ENCODE data around the gene COPA.

The COPA gene

GRCh38 chr1:160370561-160371345 is 27.7 kb upstream of the COPA start:
- no peaks in the 10 kb centered on the region for H4K20me1 ChIP-seq (ENCODE audit: insufficient read depth, low read length)
- H3F3A ChIP-seq (ENCODE audit: insufficient read depth, low read length) = no peaks in the 10 kb centered on the region
- H3K27me3 ChIP-seq (replicated peaks; ENCODE audit: insufficient read depth, low read length) = no peaks in the 10 kb centered on the region
- no peak overlapping the region for H3K27ac ChIP-seq (ENCODE audit: low read length)
- TF ChIP-seq EZH2phosphoT487 (IDR thresholded peaks at IDR 0.05; ENCODE audit: low read length) (no peak), EZH2 (optimal IDR thresholded peaks at IDR 0.05; ENCODE audit: low read depth, low read length) (no peak)
- TF ChIP-seq, protein P1, sequence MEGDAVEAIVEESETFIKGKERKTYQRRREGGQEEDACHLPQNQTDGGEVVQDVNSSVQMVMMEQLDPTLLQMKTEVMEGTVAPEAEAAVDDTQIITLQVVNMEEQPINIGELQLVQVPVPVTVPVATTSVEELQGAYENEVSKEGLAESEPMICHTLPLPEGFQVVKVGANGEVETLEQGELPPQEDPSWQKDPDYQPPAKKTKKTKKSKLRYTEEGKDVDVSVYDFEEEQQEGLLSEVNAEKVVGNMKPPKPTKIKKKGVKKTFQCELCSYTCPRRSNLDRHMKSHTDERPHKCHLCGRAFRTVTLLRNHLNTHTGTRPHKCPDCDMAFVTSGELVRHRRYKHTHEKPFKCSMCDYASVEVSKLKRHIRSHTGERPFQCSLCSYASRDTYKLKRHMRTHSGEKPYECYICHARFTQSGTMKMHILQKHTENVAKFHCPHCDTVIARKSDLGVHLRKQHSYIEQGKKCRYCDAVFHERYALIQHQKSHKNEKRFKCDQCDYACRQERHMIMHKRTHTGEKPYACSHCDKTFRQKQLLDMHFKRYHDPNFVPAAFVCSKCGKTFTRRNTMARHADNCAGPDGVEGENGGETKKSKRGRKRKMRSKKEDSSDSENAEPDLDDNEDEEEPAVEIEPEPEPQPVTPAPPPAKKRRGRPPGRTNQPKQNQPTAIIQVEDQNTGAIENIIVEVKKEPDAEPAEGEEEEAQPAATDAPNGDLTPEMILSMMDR (IDR thresholded peaks at IDR 0.05; ENCODE audit: low read length) = no peak
- H3K36me3 ChIP-seq (replicated peaks; ENCODE audit: insufficient read depth, low read length) = no peaks in the 10 kb centered on the region
- H3K79me2 ChIP-seq (ENCODE audit: low read length) = no peaks in the 10 kb centered on the region
- H2AFZ ChIP-seq (ENCODE audit: low read length) = no peak overlapping the region
- H3K9me2 ChIP-seq (replicated peaks; ENCODE audit: insufficient read depth, low read length) = no peaks in the 10 kb centered on the region
- no peak overlapping the region for H3K4me3 ChIP-seq (ENCODE audit: low read length)
- no peaks in the 10 kb centered on the region for H3K9me3 ChIP-seq (replicated peaks; ENCODE audit: insufficient read depth, low read length)
- DNase-seq = no peak
- no peak overlapping the region for H3K9ac ChIP-seq (ENCODE audit: low read length)
- no peaks in the 10 kb centered on the region for H3K4me1 ChIP-seq (ENCODE audit: low read length)
- H3K4me2 ChIP-seq (ENCODE audit: low read depth, low read length) = no peak overlapping the region

DNA sequence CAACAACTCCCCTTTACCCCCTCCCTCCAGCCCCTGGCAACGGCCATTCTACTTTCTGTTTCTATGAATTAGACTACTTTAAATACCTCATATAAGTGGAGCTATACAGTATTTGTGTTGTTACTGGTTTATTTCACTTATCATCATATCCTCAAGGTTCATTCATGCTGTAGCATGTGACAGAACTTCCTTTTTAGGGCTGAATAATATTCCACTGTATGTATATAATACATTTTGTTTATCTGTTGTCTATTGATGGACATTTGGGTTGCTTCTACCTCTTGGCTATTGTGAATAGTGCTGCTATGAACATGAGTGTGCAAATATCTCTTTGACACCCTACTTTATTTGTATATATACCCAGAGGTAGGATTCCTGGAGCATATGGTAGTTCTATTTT is 26.0 kb upstream of the COPA start:
- no peaks in the 10 kb centered on the region for H3F3A ChIP-seq (ENCODE audit: insufficient read depth, low read length)
- H3K27me3 ChIP-seq (replicated peaks; ENCODE audit: insufficient read depth, low read length) = no peaks in the 10 kb centered on the region
- no peak overlapping the region for H2AFZ ChIP-seq (ENCODE audit: low read length)
- TF ChIP-seq, protein P1 (IDR thresholded peaks at IDR 0.05; ENCODE audit: low read length) = no peak
- no peak for TF ChIP-seq EZH2phosphoT487 (IDR thresholded peaks at IDR 0.05; ENCODE audit: low read length)
- no peak for TF ChIP-seq EZH2 (optimal IDR thresholded peaks at IDR 0.05; ENCODE audit: low read depth, low read length)
- no peaks in the 10 kb centered on the region for H3K4me1 ChIP-seq (ENCODE audit: low read length)
- H3K4me2 ChIP-seq (ENCODE audit: low read depth, low read length) = no peak overlapping the region
- no peaks in the 10 kb centered on the region for H4K20me1 ChIP-seq (ENCODE audit: insufficient read depth, low read length)
- no peak for DNase-seq
- H3K36me3 ChIP-seq (replicated peaks; ENCODE audit: insufficient read depth, low read length) = no peaks in the 10 kb centered on the region
- no peaks in the 10 kb centered on the region for H3K79me2 ChIP-seq (ENCODE audit: low read length)
- H3K9me3 ChIP-seq (replicated peaks; ENCODE audit: insufficient read depth, low read length) = no peaks in the 10 kb centered on the region
- no peaks in the 10 kb centered on the region for H3K9me2 ChIP-seq (replicated peaks; ENCODE audit: insufficient read depth, low read length)
- H3K27ac ChIP-seq (ENCODE audit: low read length) = no peak overlapping the region
- H3K9ac ChIP-seq (ENCODE audit: low read length) = no peak overlapping the region
- no peak overlapping the region for H3K4me3 ChIP-seq (ENCODE audit: low read length)

DNA sequence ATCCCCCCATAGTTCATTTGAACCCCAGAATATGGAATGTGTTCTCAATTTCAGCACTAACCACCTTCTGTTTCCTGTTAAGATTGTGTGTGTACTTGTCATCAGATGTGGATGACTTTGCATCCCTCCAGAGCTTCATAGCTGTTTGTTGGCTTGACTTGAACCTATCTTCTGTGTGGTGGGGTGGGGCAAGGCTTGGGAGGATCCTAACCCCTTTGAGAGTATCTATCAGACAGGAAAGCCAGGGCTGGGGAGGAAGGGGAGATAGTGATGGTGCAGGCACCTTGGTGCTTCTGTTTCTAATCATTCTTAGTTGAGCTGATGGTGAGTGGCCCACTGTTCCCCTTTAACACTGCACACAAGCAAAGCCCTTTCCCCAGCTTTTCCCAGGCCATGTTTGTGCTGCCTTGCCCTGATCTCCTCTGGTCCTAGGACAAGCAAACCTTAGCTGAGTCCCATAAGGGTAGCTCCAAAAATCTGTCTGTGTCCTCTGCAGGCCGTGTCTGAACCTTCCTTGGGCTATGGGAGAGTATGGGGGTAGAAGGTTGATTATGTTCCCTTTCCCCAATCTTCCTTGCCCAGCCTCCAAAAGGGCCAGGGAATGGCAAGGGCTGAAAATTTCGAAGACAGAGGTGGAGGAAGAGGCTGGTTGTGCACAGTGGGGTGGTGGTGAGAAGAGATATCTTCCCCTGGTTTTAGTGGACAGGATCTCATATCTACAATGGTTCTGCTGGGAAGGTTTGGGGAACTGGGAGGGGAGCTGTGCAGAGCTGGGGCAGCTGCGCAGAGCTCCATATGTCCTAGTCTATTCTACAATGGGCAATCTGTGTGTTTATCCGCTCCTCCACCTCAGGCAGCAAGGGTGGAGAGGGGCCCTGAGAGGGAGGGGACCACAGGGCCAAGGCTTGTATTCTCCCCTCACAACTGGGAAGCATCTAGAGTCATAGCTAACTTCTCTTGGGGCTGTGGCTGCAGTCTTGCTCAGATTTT is 25.2 kb upstream of the COPA start:
- Histone ChIP-seq H3K9me2 (replicated peaks; ENCODE audit: insufficient read depth, low read length) (no peaks in the 10 kb centered on the region), H3K4me3 (ENCODE audit: low read length) (no peak overlapping the region), H3K27ac (ENCODE audit: low read length) (no peak overlapping the region), H3K79me2 (ENCODE audit: low read length) (no peaks in the 10 kb centered on the region), H3K27me3 (replicated peaks; ENCODE audit: insufficient read depth, low read length) (no peaks in the 10 kb centered on the region), H3K9ac (ENCODE audit: low read length) (no peak overlapping the region), H3F3A (ENCODE audit: insufficient read depth, low read length) (no peaks in the 10 kb centered on the region), H3K4me2 (ENCODE audit: low read depth, low read length) (no peak overlapping the region), H3K9me3 (replicated peaks; ENCODE audit: insufficient read depth, low read length) (no peaks in the 10 kb centered on the region), H3K4me1 (ENCODE audit: low read length) (no peaks in the 10 kb centered on the region), H4K20me1 (ENCODE audit: insufficient read depth, low read length) (no peaks in the 10 kb centered on the region), H2AFZ (ENCODE audit: low read length) (no peak overlapping the region), H3K36me3 (replicated peaks; ENCODE audit: insufficient read depth, low read length) (no peaks in the 10 kb centered on the region)
- TF ChIP-seq, protein P1 (IDR thresholded peaks at IDR 0.05; ENCODE audit: low read length) = no peak
- DNase-seq = no peak

Data from MM.1S (cell line).